Stimulated activated CD8-positive, alpha-beta memory T cell treated with anti-CD3 and anti-CD28 coated beads, Interleukin-4, amount 100 ng/mL, for 24 hours (primary cell): ENCODE data around the gene ZNRF1.
"Not testable (repeated sequence)": the region's sequence is repeated elsewhere in the genome, so short reads cannot be mapped to it uniquely, and the experiment has no call there.

Experiments used
- DNase-seq: peaks from one replicate; pipeline ENCODE4 v3.0.0-alpha.2; 2020; ENCODE audit warnings: low read depth

ZNRF1 gene

DNA sequence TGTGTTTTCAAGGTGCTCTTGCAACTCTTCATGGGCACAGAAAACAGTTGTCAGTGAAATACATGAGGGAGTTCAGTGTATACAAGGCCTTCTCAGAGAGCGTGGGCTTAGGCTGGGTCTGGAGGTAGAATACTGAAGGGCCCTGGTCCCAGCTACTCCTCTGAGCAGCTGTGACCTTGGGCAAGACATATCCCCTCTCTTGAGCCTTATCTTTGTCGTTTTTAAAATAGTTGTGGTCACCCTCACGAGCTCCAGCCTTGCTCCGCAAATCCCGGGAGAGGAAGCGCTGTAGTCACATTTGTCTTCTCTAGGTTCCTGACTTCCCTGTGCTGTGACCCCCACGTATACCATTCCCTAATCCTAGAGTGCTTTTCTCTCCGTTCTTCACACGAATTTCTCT lies 3.6 kb downstream of the ZNRF1 start:
- no peak for DNase-seq

- DNase-seq = no peak
These were observed 5.1 kb downstream of the ZNRF1 start for GRCh38 chr16:75003931-75004330.

DNA sequence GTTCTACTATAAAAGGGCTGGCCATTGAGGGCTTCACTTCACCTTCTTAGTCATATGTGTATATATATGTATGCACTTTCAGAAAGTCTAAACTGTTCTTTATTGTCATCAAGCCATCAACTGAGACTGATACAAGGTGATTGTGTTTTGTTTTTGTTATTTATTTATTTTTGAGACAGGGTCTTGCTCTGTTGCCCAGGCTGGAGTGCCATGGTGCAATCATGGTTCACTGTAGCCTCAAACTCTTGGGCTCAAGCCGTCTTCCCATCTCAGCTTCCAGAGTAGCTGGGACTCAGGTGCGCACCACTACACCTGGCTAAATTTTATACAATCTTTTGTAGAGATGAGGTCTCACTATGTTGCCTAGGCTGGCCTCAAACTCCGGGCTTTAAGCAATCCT lies 5.6 kb downstream of the ZNRF1 start:
- no peak for DNase-seq

DNA sequence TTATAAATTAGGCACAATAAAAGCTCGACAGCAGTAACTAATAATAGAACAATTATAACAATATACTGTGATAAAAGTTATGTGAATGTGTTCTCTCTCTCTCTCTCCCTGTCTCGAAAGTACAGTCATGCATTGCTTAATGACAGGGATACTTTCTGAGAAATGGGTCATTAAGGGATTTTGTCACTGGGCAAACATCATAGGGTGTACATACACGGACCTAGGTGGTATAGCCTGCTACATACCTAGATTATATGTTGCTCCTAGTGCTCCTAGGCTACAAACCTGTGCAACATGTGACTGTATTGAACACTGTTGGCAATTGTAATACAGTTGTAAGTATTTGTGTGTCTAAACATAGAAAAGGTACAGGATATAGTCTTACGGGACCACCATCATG lies 6.9 kb downstream of the ZNRF1 start:
- no peak for DNase-seq

GRCh38 chr16:75007443-75007842 lies 8.6 kb downstream of the ZNRF1 start:
- no peak for DNase-seq

GRCh38 chr16:75010427-75010826 lies 11.6 kb downstream of the ZNRF1 start:
- no peak for DNase-seq

- DNase-seq = no peak
These were observed 12.9 kb downstream of the ZNRF1 start for GRCh38 chr16:75011634-75012307.

GRCh38 chr16:75012380-75013081 lies 13.7 kb downstream of the ZNRF1 start:
- no peak for DNase-seq

DNA sequence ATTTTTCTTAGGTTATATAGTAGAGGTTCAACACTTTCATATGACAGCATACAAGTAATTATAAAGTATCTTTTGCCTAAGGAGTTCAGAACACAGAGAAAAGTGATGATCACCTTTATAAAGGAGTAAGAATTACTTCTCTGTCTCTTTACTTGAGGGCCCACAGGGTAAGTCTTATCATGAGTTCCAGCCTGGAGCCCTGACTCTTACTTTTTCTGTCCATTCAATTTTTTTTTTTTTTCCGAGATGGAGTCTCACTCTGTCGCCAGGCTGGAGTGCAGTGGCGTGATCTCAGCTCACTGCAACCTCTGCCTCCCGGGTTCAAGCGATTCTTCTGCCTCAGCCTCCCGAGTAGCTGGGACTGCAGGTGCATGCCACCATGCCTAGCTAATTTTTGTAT lies 14.3 kb downstream of the ZNRF1 start:
- not testable (repeated sequence) for DNase-seq

- DNase-seq = no peak
These were observed 15.5 kb downstream of the ZNRF1 start for GRCh38 chr16:75014318-75014717.

- DNase-seq = not testable (repeated sequence)
These were observed 17.7 kb downstream of the ZNRF1 start for GRCh38 chr16:75016451-75017081.

GRCh38 chr16:75017670-75018525 lies 19.1 kb downstream of the ZNRF1 start:
- DNase-seq = no peak

DNA sequence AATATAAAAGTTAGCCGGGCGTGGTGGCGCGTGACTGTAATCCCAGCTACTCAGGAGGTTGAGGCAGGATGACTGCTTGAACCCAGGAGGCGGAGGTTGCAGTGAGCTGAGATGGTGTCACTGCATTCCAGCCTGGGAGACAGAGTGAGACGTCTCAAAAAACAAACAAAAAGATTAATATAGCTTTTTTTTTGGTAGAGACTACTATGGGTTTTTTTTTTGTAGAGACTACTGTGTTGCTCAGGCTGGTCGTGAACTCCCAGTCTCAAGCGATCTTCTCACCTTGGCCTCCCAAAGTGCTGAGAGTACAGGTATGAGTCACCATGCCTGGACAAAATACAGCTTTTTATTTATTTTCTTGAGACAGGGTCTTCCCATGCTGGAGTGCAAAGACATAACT lies 20.2 kb downstream of the ZNRF1 start:
- no peak for DNase-seq

DNA sequence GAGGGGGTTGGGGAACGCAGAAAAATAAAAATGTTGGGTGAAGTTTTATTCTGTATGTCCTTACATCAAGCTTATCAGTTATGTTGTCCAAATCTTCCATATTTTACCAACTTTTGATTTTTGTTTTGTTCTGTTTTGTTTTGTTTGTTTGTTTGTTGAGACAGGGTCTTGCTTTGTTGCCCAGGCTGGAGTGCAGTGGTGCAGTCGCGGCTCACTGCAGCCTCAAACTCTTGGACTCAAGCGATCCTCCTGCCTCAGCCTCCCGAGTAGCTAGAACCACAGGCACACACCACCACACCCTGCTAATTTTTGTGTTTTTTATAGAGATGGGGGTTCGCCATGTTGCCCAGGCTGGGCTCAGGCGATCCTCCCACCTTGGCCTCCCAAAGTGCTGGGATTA lies 20.8 kb downstream of the ZNRF1 start:
- no peak for DNase-seq

DNA sequence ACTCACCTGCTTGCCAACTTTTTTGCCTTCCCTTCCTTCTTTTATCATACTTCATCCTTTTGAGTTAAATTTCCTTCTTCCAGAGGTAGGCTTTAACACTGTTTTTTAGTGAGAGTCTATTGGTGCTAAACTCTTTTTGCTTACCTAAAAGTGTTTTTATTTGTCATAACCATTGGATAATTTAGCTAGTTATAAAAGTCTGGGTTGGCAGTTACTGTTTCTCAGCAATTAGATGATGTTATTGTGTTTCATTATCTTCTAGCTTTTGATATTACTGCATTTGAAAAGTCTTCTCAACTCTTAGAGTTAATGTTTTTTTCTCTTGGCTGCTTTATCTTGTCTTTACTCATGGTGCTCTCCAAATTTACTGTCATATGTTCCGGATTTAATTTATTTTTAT lies 22.6 kb downstream of the ZNRF1 start:
- no peak for DNase-seq

DNA sequence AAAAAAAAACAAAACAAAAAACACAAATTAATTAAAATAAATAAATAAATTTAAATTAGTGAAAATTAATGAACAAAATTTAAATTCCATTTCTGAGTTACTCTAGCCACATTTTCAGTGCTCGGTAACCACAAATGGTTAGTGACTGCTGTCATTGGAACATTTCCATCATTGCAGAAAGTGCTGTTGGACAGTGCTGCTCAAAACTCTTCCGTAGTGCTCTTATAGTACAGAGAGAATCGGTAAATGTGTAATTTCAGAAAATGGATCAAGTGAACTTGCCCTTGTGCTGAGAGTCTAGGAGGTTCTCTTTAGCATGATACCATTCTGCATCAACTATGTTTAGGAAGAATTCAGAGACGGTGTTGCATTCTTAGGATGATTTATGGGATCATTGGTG lies 23.7 kb downstream of the ZNRF1 start:
- DNase-seq = no peak

DNA sequence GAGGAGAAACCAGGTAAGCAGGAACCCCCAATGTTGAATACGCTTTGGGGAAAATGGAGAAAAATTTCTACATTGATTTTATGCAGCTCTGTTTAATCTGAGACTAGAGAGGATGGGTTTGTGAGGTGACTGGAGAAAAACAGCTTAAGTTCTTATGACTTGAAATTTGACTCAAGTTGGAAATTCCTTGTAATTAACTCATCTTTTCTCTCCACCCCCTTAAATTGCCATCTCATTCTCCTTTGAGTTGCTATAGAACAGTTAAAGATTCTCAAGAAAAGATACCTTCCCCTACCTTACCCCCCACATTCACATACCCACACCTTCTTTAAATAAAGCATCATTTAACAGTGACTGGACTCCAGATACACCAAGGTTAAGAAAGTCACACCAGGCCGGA lies 24.2 kb downstream of the ZNRF1 start:
- DNase-seq = no peak

DNA sequence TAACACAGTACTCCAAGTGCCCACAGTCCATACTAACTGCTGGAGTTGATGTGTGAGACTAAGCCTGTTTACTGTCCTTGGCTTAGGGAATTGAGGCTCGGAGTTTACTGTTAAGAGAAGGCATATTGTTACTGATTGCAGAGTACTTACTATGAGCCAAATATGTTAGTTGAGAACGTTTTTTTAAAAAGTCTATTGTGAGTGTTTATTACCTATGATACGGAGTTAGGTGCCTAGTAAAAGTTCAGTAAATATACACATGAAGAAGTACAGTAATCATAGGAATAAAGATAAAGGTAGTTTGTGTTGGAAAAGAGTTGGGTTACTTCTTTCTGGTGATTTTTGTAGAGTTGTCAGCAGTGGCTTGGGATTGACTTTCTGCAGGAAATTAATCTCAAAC lies 25.4 kb downstream of the ZNRF1 start:
- no peak for DNase-seq

- no peak for DNase-seq
These were observed 25.8 kb downstream of the ZNRF1 start for GRCh38 chr16:75024594-75024993.

DNA sequence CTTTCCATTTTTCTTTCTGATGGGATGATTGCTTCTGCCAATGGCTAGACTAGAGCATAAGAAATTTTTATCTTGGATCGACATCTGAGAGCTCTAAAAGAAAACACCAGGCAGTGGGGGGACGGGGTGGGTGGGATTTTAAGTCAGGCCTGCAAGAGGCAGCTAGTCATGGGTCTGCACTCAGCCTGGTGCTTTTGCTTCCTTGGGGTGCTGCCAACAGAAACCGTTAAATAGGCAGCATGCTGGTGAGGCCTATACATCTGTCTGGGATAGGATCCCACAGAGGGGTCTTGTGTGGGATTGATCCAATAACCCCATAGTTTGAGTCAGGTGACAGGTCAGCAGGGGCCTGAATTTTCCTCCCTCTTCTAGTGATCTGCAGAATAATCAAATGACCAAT lies 26.9 kb downstream of the ZNRF1 start:
- DNase-seq = no peak

- DNase-seq = not testable (repeated sequence)
These were observed 27.5 kb downstream of the ZNRF1 start for GRCh38 chr16:75026239-75026891.

GRCh38 chr16:75026892-75027391 lies 28.1 kb downstream of the ZNRF1 start:
- no peak for DNase-seq
